SK-N-SH (cell line): ENCODE measurements around the gene SOX13. TPM values are rescaled to one million over a fixed set of nuclear protein-coding genes. Genes with fewer than 3 reads are reported as not detected.

Source experiments
- CTCF ChIA-PET: fragments of 300-600, 350-600 bp; formaldehyde crosslinking; extraction: SDS; loops from one replicate; lab custom pipeline; 2021; lab: Yijun Ruan, JAX
- POLR2A ChIA-PET: fragments of 350-600 bp; sonication (Branson Sonifier 250); formaldehyde crosslinking; extraction: SDS; loops from one replicate; lab custom pipeline; 2020; ENCODE audit warnings: antibody characterized with exemption, inconsistent platforms; lab: Yijun Ruan, JAX
- DNase-seq: peaks from one replicate; pipeline ENCODE4 v3.0.0; 2012
- H2AFZ ChIP-seq: fragments of 200-600 bp; sonication (generic); 2 replicates; pipeline ENCODE4 v1.8.1; 2016; ENCODE audit warnings: antibody characterized with exemption, mild to moderate bottlenecking, low read depth
- H3F3A ChIP-seq: fragments of 200-600 bp; sonication (generic); replicated peaks from 2 replicates; pipeline ENCODE3; 2016; ENCODE audit warnings: antibody characterized with exemption, mild to moderate bottlenecking; ENCODE audit not compliant: insufficient read depth
- H3K27ac ChIP-seq, 2 experiments: fragments of 200-500 bp in 1 of 2; fragments of 200-600 bp in 1 of 2; sonication (Bioruptor generic) in 1 of 2; sonication (generic), shearing (Covaris generic) in 1 of 2; 2 replicates each; pipeline versions ENCODE4 v1.5.1 to v1.6.1; 2014 to 2016; ENCODE audit warnings: low read depth in 2 of 2, inconsistent platforms in 1 of 2, low read length in 1 of 2, mild to moderate bottlenecking in 1 of 2, mixed read lengths in 1 of 2
- H3K27me3 ChIP-seq: fragments of 200-600 bp; sonication (generic), shearing (Covaris generic); 2 replicates; pipeline ENCODE4 v1.6.1; 2016; ENCODE audit warnings: mixed run types; ENCODE audit not compliant: insufficient read depth
- H3K36me3 ChIP-seq, 2 experiments: fragments of 200-500 bp in 1 of 2; fragments of 200-600 bp in 1 of 2; sonication (Bioruptor generic) in 1 of 2; sonication (generic) in 1 of 2; replicated peaks in 1 of 2; 2 replicates each; pipeline versions ENCODE3 to v1.5.1; 2014 to 2016; ENCODE audit warnings: low read length in 1 of 2, mild to moderate bottlenecking in 1 of 2; ENCODE audit not compliant: insufficient read depth in 2 of 2, control insufficient read depth in 1 of 2
- H3K4me1 ChIP-seq, 2 experiments: fragments of 200-500 bp in 1 of 2; fragments of 200-600 bp in 1 of 2; sonication (Bioruptor generic) in 1 of 2; sonication (generic), shearing (Covaris generic) in 1 of 2; 2 replicates each; pipeline versions ENCODE4 v1.5.1 to v1.6.1; 2014 to 2016; ENCODE audit warnings: low read depth in 1 of 2, low read length in 1 of 2, mixed run types in 1 of 2; ENCODE audit not compliant: insufficient read depth in 2 of 2, control insufficient read depth in 1 of 2
- H3K4me2 ChIP-seq: fragments of 200-600 bp; sonication (generic), shearing (Covaris generic); 2 replicates; pipeline ENCODE4 v1.6.1; 2017; ENCODE audit warnings: mixed run types
- H3K4me3 ChIP-seq, 2 experiments: fragments of 200-500 bp in 1 of 2; fragments of 200-600 bp in 1 of 2; sonication (Bioruptor generic) in 1 of 2; sonication (generic), shearing (Covaris generic) in 1 of 2; 2 replicates each; pipeline versions ENCODE4 v1.5.1 to v1.8.1; 2014 to 2016; ENCODE audit warnings: low read depth in 2 of 2, inconsistent platforms in 1 of 2, low read length in 1 of 2, mild to moderate bottlenecking in 1 of 2, mixed read lengths in 1 of 2, moderate library complexity in 1 of 2
- H3K79me2 ChIP-seq: fragments of 200-600 bp; sonication (generic); 2 replicates; pipeline ENCODE4 v1.8.1; 2017; ENCODE audit warnings: mild to moderate bottlenecking; ENCODE audit not compliant: insufficient read depth
- H3K9ac ChIP-seq: fragments of 200-600 bp; sonication (generic); 2 replicates; pipeline ENCODE4 v1.6.1; 2017; ENCODE audit warnings: mixed run types
- H3K9me2 ChIP-seq: fragments of 200-600 bp; sonication (generic); 2 replicates; pipeline ENCODE4 v1.6.1; 2017; ENCODE audit warnings: mixed run types
- H3K9me3 ChIP-seq: fragments of 200-600 bp; sonication (generic); 2 replicates; pipeline ENCODE4 v1.6.1; 2017; ENCODE audit warnings: mixed run types, mild to moderate bottlenecking, moderate library complexity
- H4K20me1 ChIP-seq: fragments of 200-600 bp; sonication (generic); 2 replicates; pipeline ENCODE4 v1.6.1; 2017; ENCODE audit warnings: mild to moderate bottlenecking, mixed run types; ENCODE audit not compliant: insufficient read depth
- ELF1 ChIP-seq: IDR thresholded peaks from 2 replicates; pipeline ENCODE4 v1.4.0; 2012
- EZH2phosphoT487 ChIP-seq: fragments of 200-600 bp; sonication (generic); IDR thresholded peaks from 2 replicates; pipeline ENCODE4 v1.6.1; 2017; ENCODE audit warnings: low read depth, mixed run types, mild to moderate bottlenecking, antibody characterized with exemption, moderate library complexity, borderline replicate concordance
- FOSL2 ChIP-seq: IDR thresholded peaks from 2 replicates; pipeline ENCODE4 v1.4.0; 2012; ENCODE audit warnings: low read depth, mild to moderate bottlenecking, moderate library complexity, borderline replicate concordance
- GATA2 ChIP-seq: sonication (generic); formaldehyde crosslinking; IDR thresholded peaks from 2 replicates; pipeline ENCODE4 v1.5.0; 2020; ENCODE audit warnings: mild to moderate bottlenecking, missing genetic modification reagents
- MEF2A ChIP-seq: IDR thresholded peaks from 2 replicates; pipeline ENCODE4 v1.4.0; 2012; ENCODE audit warnings: low read depth, borderline replicate concordance
- MXI1 ChIP-seq: IDR thresholded peaks from 2 replicates; pipeline ENCODE4 v1.6.1; 2012; ENCODE audit warnings: mild to moderate bottlenecking, low read depth, low read length, improper control_type of control experiment
- NFIC ChIP-seq: IDR thresholded peaks from 2 replicates; pipeline ENCODE4 v1.4.0; 2012; ENCODE audit warnings: borderline replicate concordance
- NRF1 ChIP-seq: IDR thresholded peaks from 2 replicates; pipeline ENCODE4 v1.6.1; 2012; ENCODE audit warnings: low read depth, mild to moderate bottlenecking, low read length
- PBX3 ChIP-seq: IDR thresholded peaks from 2 replicates; pipeline ENCODE4; 2012
- RCOR1 ChIP-seq: fragments of 150-350 bp; IDR thresholded peaks from 2 replicates; pipeline ENCODE4 v1.6.1; 2017; ENCODE audit warnings: antibody characterized with exemption, low read length
- RXRA ChIP-seq: IDR thresholded peaks from 2 replicates; pipeline ENCODE4 v1.4.0; 2012; ENCODE audit warnings: low read depth, mild to moderate bottlenecking, borderline replicate concordance
- USF1 ChIP-seq: IDR thresholded peaks from 2 replicates; pipeline ENCODE4 v1.4.0; 2012; ENCODE audit warnings: low read depth, borderline replicate concordance
- ZBTB33 ChIP-seq: IDR thresholded peaks from 2 replicates; pipeline ENCODE4 v1.4.0; 2012; ENCODE audit warnings: low read depth, borderline replicate concordance
- WGBS: methylation state at CpG from one replicate; pipeline ENCODE4 v1.1.6; 2017; ENCODE audit warnings: low lambda C conversion rate; 5-methylcytosine and 5-hydroxymethylcytosine counted together
- polyA plus RNA-seq, 3 experiments: library from polyadenylated mRNA; depleted of rRNA; stranded (reverse); fragments of >200 nt; gene quantifications; 2 replicates each; pipeline ENCODE4 v1.2.3, GENCODE V29; 2012

Gene SOX13
- polyA plus RNA-seq, 1 of the 3 experiments (the other 2 are of a cell fraction): 10.6 TPM

- H3K4me2 ChIP-seq: no peak overlapping the region
- no peak for DNase-seq
- TF ChIP-seq NFIC: no peak
- no peak for TF ChIP-seq RCOR1
- H3K9me2 ChIP-seq: no peaks in the 10 kb centered on the region
- 94% methylated on average over 19 of the region's 21 CpGs for WGBS
- no peak overlapping the region for H3K9ac ChIP-seq
- H2AFZ ChIP-seq: no peak overlapping the region
- peaks cover 10 to 12% of the 10 kb centered on the region in 2 experiments; a peak in 2 of 4 replicates for H3K4me1 ChIP-seq
- H3K36me3 ChIP-seq: no peaks in the 10 kb centered on the region
- H4K20me1 ChIP-seq: no peaks in the 10 kb centered on the region
- no peak overlapping the region for H3K27ac ChIP-seq
- ChIA-PET CTCF (interaction anchor here (1.3 to 3.8 kb wide), 2 partner anchors 19 to 237 kb away, joined by 7 to 20 read pairs; no protein-coding TSS in a partner anchor), POLR2A (no interaction called here)
- no peaks in the 10 kb centered on the region for H3K27me3 ChIP-seq
- H3K4me3 ChIP-seq: no peak overlapping the region
- H3F3A ChIP-seq: no peaks in the 10 kb centered on the region
- no peaks in the 10 kb centered on the region for H3K79me2 ChIP-seq
- no peaks in the 10 kb centered on the region for H3K9me3 ChIP-seq
Measured at GRCh38 chr1:204108312-204109141, 35.6 kb downstream of the SOX13 start.

- no peak for TF ChIP-seq USF1
- no peak for TF ChIP-seq ELF1
- no peak for TF ChIP-seq ZBTB33
- TF ChIP-seq MEF2A: no peak
- TF ChIP-seq PBX3: no peak
- TF ChIP-seq NRF1: no peak
- TF ChIP-seq GATA2 (CRISPR knock-in tag): no peak
- no peak for TF ChIP-seq MXI1
- no peak for TF ChIP-seq EZH2phosphoT487
- TF ChIP-seq NFIC: no peak
- TF ChIP-seq FOSL2: no peak
- TF ChIP-seq RXRA: no peak
- H4K20me1 ChIP-seq: no peaks in the 10 kb centered on the region
- H3K9ac ChIP-seq: no peak overlapping the region
- no peaks in the 10 kb centered on the region for H3K9me2 ChIP-seq
- H3K27ac ChIP-seq: no peak overlapping the region
- no peaks in the 10 kb centered on the region for H3K36me3 ChIP-seq
- H3K4me2 ChIP-seq: no peak overlapping the region
- no peaks in the 10 kb centered on the region for H3K27me3 ChIP-seq
- ChIA-PET CTCF (interaction anchor here (1.2 to 2.4 kb wide), 3 partner anchors 11 to 240 kb away, joined by 3 to 15 read pairs (median 6); no protein-coding TSS in a partner anchor), POLR2A (interaction anchor here (1.1 kb wide), 1 partner anchor 9 kb away, joined by 3 read pairs; no protein-coding TSS in a partner anchor)
- H3K4me3 ChIP-seq: no peak overlapping the region
- H3K9me3 ChIP-seq: no peaks in the 10 kb centered on the region
- DNase-seq: no peak
- 88% methylated on average over 3 of the region's 5 CpGs for WGBS
- no peaks in the 10 kb centered on the region for H3K4me1 ChIP-seq
- H3K79me2 ChIP-seq: no peaks in the 10 kb centered on the region
- H2AFZ ChIP-seq: no peak overlapping the region
- no peaks in the 10 kb centered on the region for H3F3A ChIP-seq
Measured at GRCh38 chr1:204110894-204111633, 38.1 kb downstream of the SOX13 start.
